H9 (cell line): ENCODE data around the gene CAMKV. TPM values are rescaled to one million over a fixed set of nuclear protein-coding genes. Genes with fewer than 3 reads are reported as not detected.

ENCODE experiments used
- DNase-seq: peaks from one replicate; pipeline ENCODE4 v3.0.0-alpha.2; 2017
- H2AFZ ChIP-seq: one replicate; pipeline ENCODE4 v1.6.1; 2013; ENCODE audit warnings: mild to moderate bottlenecking, low read length, control low read depth, moderate library complexity
- H2AK5ac ChIP-seq: 2 replicates; pipeline ENCODE4 v1.6.1; 2013; ENCODE audit warnings: low read length, control low read depth, mixed read lengths; ENCODE audit not compliant: insufficient read length
- H2BK120ac ChIP-seq: one replicate; pipeline ENCODE4 v1.6.1; 2013; ENCODE audit warnings: low read depth, mild to moderate bottlenecking, low read length, control low read depth, inconsistent platforms; ENCODE audit not compliant: poor library complexity, severe bottlenecking
- H2BK12ac ChIP-seq: 2 replicates; pipeline ENCODE4 v1.6.1; 2013; ENCODE audit warnings: low read length, control low read depth, mixed read lengths, low read depth; ENCODE audit not compliant: insufficient read length
- H2BK15ac ChIP-seq: 2 replicates; pipeline ENCODE4 v1.6.1; 2013; ENCODE audit warnings: low read depth, low read length, control low read depth
- H2BK20ac ChIP-seq: one replicate; pipeline ENCODE4 v1.6.1; 2013; ENCODE audit warnings: low read depth, mild to moderate bottlenecking, low read length, control low read depth, inconsistent platforms; ENCODE audit not compliant: poor library complexity, severe bottlenecking
- H2BK5ac ChIP-seq: 2 replicates; pipeline ENCODE4 v1.6.1; 2013; ENCODE audit warnings: low read length, control low read depth, mixed read lengths; ENCODE audit not compliant: insufficient read length
- H3K14ac ChIP-seq: 2 replicates; pipeline ENCODE4 v1.6.1; 2013; ENCODE audit warnings: low read length, control low read depth; ENCODE audit not compliant: insufficient read depth
- H3K18ac ChIP-seq: 2 replicates; pipeline ENCODE4 v1.6.1; 2013; ENCODE audit warnings: low read depth, mild to moderate bottlenecking, mixed read lengths, low read length, control low read depth; ENCODE audit not compliant: insufficient read length
- H3K23ac ChIP-seq: 2 replicates; pipeline ENCODE4 v1.6.1; 2013; ENCODE audit warnings: low read length, control low read depth, mixed read lengths, low read depth; ENCODE audit not compliant: insufficient read length
- H3K23me2 ChIP-seq: 2 replicates; pipeline ENCODE4 v1.6.1; 2013; ENCODE audit warnings: low read depth, mild to moderate bottlenecking, mixed read lengths, low read length, control low read depth; ENCODE audit not compliant: insufficient read length, poor library complexity, severe bottlenecking
- H3K27ac ChIP-seq: 2 replicates; pipeline ENCODE4 v1.5.1; 2013; ENCODE audit warnings: low read length, control low read depth, mixed read lengths, low read depth; ENCODE audit not compliant: insufficient read length
- H3K27me3 ChIP-seq: 2 replicates; pipeline ENCODE4 v1.6.1; 2013; ENCODE audit warnings: low read length, control low read depth, inconsistent platforms; ENCODE audit not compliant: insufficient read depth
- H3K4ac ChIP-seq: 2 replicates; pipeline ENCODE4 v1.6.1; 2013; ENCODE audit warnings: low read depth, mild to moderate bottlenecking, control low read depth, inconsistent platforms, low read length, moderate library complexity
- H3K4me1 ChIP-seq: 2 replicates; pipeline ENCODE4 v1.6.1; 2013; ENCODE audit warnings: low read length, control low read depth, inconsistent platforms; ENCODE audit not compliant: insufficient read depth
- H3K4me2 ChIP-seq: 2 replicates; pipeline ENCODE4 v1.6.1; 2013; ENCODE audit warnings: low read length, control low read depth, mixed read lengths; ENCODE audit not compliant: insufficient read length, insufficient read depth
- H3K56ac ChIP-seq: 2 replicates; pipeline ENCODE4 v1.6.1; 2013; ENCODE audit warnings: low read depth, mild to moderate bottlenecking, mixed read lengths, low read length, control low read depth; ENCODE audit not compliant: insufficient read length
- H3K79me1 ChIP-seq: 2 replicates; pipeline ENCODE4 v1.6.1; 2013; ENCODE audit warnings: low read depth, mild to moderate bottlenecking, moderate library complexity, low read length, control low read depth, inconsistent platforms; ENCODE audit not compliant: insufficient read depth, poor library complexity, severe bottlenecking
- H3K79me2 ChIP-seq: 2 replicates; pipeline ENCODE4 v1.6.1; 2013; ENCODE audit warnings: low read length, control low read depth, inconsistent platforms; ENCODE audit not compliant: insufficient read depth
- H3K9ac ChIP-seq: 2 replicates; pipeline ENCODE4 v1.6.1; 2013; ENCODE audit warnings: low read length, control low read depth, mixed read lengths; ENCODE audit not compliant: insufficient read length; ENCODE audit errors: extremely low read depth
- H3K9me3 ChIP-seq: one replicate; pipeline ENCODE4 v1.6.1; 2013; ENCODE audit warnings: low read depth, low read length, inconsistent platforms; ENCODE audit not compliant: control insufficient read depth
- H3T11ph ChIP-seq: one replicate; pipeline ENCODE4 v1.6.1; 2013; ENCODE audit warnings: mild to moderate bottlenecking, low read length, control low read depth, inconsistent platforms
- H4K20me1 ChIP-seq: one replicate; pipeline ENCODE4 v1.6.1; 2013; ENCODE audit not compliant: control insufficient read depth, insufficient read length, insufficient read depth
- H4K5ac ChIP-seq: 2 replicates; pipeline ENCODE4 v1.6.1; 2013; ENCODE audit warnings: low read depth, mild to moderate bottlenecking, mixed read lengths, low read length, control low read depth; ENCODE audit not compliant: insufficient read length
- H4K8ac ChIP-seq: replicated peaks from 2 replicates; pipeline ENCODE4 v1.6.1; 2013; ENCODE audit warnings: low read length, control low read depth, mixed read lengths, low read depth; ENCODE audit not compliant: insufficient read length
- H4K91ac ChIP-seq: 2 replicates; pipeline ENCODE4 v1.6.1; 2013; ENCODE audit warnings: low read depth, mild to moderate bottlenecking, moderate library complexity, mixed read lengths, low read length, control low read depth; ENCODE audit not compliant: insufficient read length
- H3K27ac Mint-ChIP-seq, 3 experiments: 2 replicates in 2 of 3; 3 replicates in 1 of 3; pipeline ENCODE4 v1.8.0; 2020 to 2021; ENCODE audit warnings: mixed read lengths in 3 of 3, mild to moderate bottlenecking in 1 of 3, moderate library complexity in 1 of 3
- H3K27me3 Mint-ChIP-seq: 2 replicates; pipeline ENCODE4 v1.8.0; 2021; ENCODE audit warnings: low read depth, mild to moderate bottlenecking, moderate library complexity, mixed read lengths
- H3K36me3 Mint-ChIP-seq, 3 experiments: 2 replicates in 2 of 3; 3 replicates in 1 of 3; pipeline ENCODE4 v1.8.0; 2020 to 2021; ENCODE audit warnings: low read depth in 3 of 3, mixed read lengths in 3 of 3; ENCODE audit not compliant: insufficient read depth in 1 of 3
- H3K4me1 Mint-ChIP-seq, 2 experiments: 2 replicates each; pipeline ENCODE4 v1.8.0; 2020; ENCODE audit warnings: mixed read lengths in 2 of 2
- H3K4me3 Mint-ChIP-seq, 2 experiments: 2 replicates in 1 of 2; 3 replicates in 1 of 2; pipeline ENCODE4 v1.8.0; 2020 to 2021; ENCODE audit warnings: mild to moderate bottlenecking in 2 of 2, mixed read lengths in 2 of 2, moderate library complexity in 1 of 2
- H3K9me3 Mint-ChIP-seq, 2 experiments: 2 replicates in 1 of 2; 3 replicates in 1 of 2; pipeline ENCODE4 v1.8.0; 2020; ENCODE audit warnings: mild to moderate bottlenecking in 2 of 2, mixed read lengths in 2 of 2, moderate library complexity in 1 of 2
- WGBS: extraction: QIAGEN DNeasy Blood & Tissue Kit; methylation state at CpG from one replicate; pipeline ENCODE4 v1.1.7; 2013; ENCODE audit warnings: missing lambda C conversion rate, low lambda C conversion rate, mixed read lengths; ENCODE audit not compliant: insufficient read length; ENCODE audit errors: extremely low coverage; 5-methylcytosine and 5-hydroxymethylcytosine counted together
- total RNA-seq: library from RNA; stranded (reverse); gene quantifications from 2 replicates; pipeline ENCODE4 v1.2.1, GENCODE V29; 2021
- TF ChIP-seq, protein P1 (sequence below): fragments of 200-600 bp; sonication (generic); conservative IDR thresholded peaks from 3 replicates; pipeline ENCODE4 v1.8.0; 2021; ENCODE audit warnings: antibody characterized with exemption, mild to moderate bottlenecking

Gene CAMKV
- total RNA-seq, 1 experiment from 2014 or later: 54.2 TPM

DNA sequence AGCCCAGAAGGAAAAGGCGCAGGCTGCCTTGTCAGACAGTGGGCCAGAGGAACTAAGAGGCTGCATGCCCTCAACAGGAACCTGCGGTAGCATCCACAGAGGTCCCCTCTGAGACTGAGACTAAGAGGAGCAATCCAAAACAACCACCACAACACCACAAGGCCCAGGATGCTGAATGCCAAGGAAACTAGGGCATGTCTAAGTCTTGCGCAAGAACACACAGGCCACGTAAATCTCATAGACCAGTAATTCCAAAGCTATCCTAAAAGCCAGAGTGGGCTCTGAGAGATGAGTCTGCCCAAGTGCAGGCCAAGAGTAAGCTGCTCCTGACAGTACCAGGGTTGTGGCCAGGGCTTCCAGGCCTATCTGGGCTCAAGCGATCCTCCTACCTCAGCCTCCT, 47.0 kb upstream of the CAMKV start:
- Mint-ChIP-seq H3K27ac (no peak overlapping the region), H3K9me3 (no peaks in the 10 kb centered on the region), H3K4me3 (no peak overlapping the region), H3K4me1 (peaks cover 2 to 8% of the 10 kb centered on the region in 2 experiments; a peak in 3 of 4 replicates), H3K36me3 (peaks cover 0 to 6% (median 4%) of the 10 kb centered on the region in 3 experiments; a peak in 3 of 7 replicates), H3K27me3 (no peaks in the 10 kb centered on the region)
- TF ChIP-seq, protein P1, sequence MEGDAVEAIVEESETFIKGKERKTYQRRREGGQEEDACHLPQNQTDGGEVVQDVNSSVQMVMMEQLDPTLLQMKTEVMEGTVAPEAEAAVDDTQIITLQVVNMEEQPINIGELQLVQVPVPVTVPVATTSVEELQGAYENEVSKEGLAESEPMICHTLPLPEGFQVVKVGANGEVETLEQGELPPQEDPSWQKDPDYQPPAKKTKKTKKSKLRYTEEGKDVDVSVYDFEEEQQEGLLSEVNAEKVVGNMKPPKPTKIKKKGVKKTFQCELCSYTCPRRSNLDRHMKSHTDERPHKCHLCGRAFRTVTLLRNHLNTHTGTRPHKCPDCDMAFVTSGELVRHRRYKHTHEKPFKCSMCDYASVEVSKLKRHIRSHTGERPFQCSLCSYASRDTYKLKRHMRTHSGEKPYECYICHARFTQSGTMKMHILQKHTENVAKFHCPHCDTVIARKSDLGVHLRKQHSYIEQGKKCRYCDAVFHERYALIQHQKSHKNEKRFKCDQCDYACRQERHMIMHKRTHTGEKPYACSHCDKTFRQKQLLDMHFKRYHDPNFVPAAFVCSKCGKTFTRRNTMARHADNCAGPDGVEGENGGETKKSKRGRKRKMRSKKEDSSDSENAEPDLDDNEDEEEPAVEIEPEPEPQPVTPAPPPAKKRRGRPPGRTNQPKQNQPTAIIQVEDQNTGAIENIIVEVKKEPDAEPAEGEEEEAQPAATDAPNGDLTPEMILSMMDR: no peak
- no peaks in the 10 kb centered on the region for H3K79me2 ChIP-seq
- no peaks in the 10 kb centered on the region for H3K4me1 ChIP-seq
- H3T11ph ChIP-seq: no peak overlapping the region
- no peak for DNase-seq
- H2BK15ac ChIP-seq: no peak overlapping the region
- no peak overlapping the region for H4K91ac ChIP-seq
- H2BK20ac ChIP-seq: no peak overlapping the region
- no peaks in the 10 kb centered on the region for H3K27me3 ChIP-seq
- no peak overlapping the region for H2BK5ac ChIP-seq
- H3K18ac ChIP-seq: no peak overlapping the region
- no CpG with 5 or more reads among the region's 5 CpGs for WGBS
- no peak overlapping the region for H2BK120ac ChIP-seq
- no peak overlapping the region for H2BK12ac ChIP-seq
- no peak overlapping the region for H3K9ac ChIP-seq
- H2AFZ ChIP-seq: no peak overlapping the region
- no peak overlapping the region for H4K8ac ChIP-seq
- no peaks in the 10 kb centered on the region for H3K23me2 ChIP-seq
- H3K9me3 ChIP-seq: no peaks in the 10 kb centered on the region
- no peak overlapping the region for H3K4ac ChIP-seq
- H3K4me2 ChIP-seq: no peak overlapping the region
- H4K5ac ChIP-seq: no peak overlapping the region
- H2AK5ac ChIP-seq: no peak overlapping the region
- no peak overlapping the region for H3K14ac ChIP-seq
- H3K27ac ChIP-seq: no peak overlapping the region
- no peak overlapping the region for H3K56ac ChIP-seq
- no peaks in the 10 kb centered on the region for H3K79me1 ChIP-seq
- H4K20me1 ChIP-seq: no peaks in the 10 kb centered on the region
- H3K23ac ChIP-seq: no peak overlapping the region
